K562 (cell line): ENCODE measurements around the gene TFEB. TPM values are rescaled to one million over a fixed set of nuclear protein-coding genes. Genes with fewer than 3 reads are reported as not detected.

Experiments
- ATF7 ChIP-seq: fragments of 450-650 bp; IDR thresholded peaks from 2 replicates; pipeline ENCODE4 v1.7.1; 2014; ENCODE audit warnings: mild to moderate bottlenecking, moderate library complexity
- DPF2 ChIP-seq: fragments of 450-650 bp; IDR thresholded peaks from 2 replicates; pipeline ENCODE4 v1.6.1; 2016
- ILK ChIP-seq: fragments of 450-650 bp; IDR thresholded peaks from 2 replicates; pipeline ENCODE4 v1.6.1; 2016; ENCODE audit warnings: missing genetic modification characterization, low read depth, mild to moderate bottlenecking, missing compliant biosample characterization, moderate library complexity, borderline replicate concordance
- MGA ChIP-seq: fragments of 450-650 bp; IDR thresholded peaks from 2 replicates; pipeline ENCODE4 v1.6.1; 2016; ENCODE audit warnings: mild to moderate bottlenecking, moderate library complexity
- polyA plus RNA-seq, 8 experiments: library from polyadenylated mRNA; depleted of rRNA in 4 of 8; stranded (reverse) in 5 of 8; unstranded in 3 of 8; fragments of >200 nt; fragmentation: Nextera tagmentation in 2 of 8; fragmentation: Illumina TruSeq in 1 of 8; extraction: Ambion mirVana in 2 of 8; extraction: Trizol in 1 of 8; gene quantifications; 2 replicates each; pipeline versions ENCODE4 v1.2.1 to v1.2.3, GENCODE V29; 2011 to 2014; ENCODE audit warnings: inconsistent platforms in 1 of 8, missing spikeins in 1 of 8
- total RNA-seq, 7 experiments: library from RNA; depleted of rRNA in 6 of 7; stranded (reverse); fragments of >200 nt in 6 of 7; fragmentation: Illumina TruSeq in 2 of 7; extraction: Trizol in 2 of 7; gene quantifications; 2 replicates each; pipeline versions ENCODE4 v1.2.1 to v1.2.3, GENCODE V29; 2011 to 2021; ENCODE audit warnings: low replicate concordance in 1 of 7
- TF ChIP-seq, protein P1 (sequence below), 2 experiments: fragments of 450-650 bp; formaldehyde crosslinking in 1 of 2; IDR thresholded peaks; 2 replicates each; pipeline versions ENCODE4 v1.4.0 to v1.6.1; 2014 to 2020; ENCODE audit warnings: mild to moderate bottlenecking in 2 of 2, borderline replicate concordance in 1 of 2, low read depth in 1 of 2

TFEB gene
- total and polyA plus RNA-seq, 9 of the 15 experiments (the other 6 are each of a cell fraction or from before 2014, with no cell fraction given) = 0.04 to 4.7 (median 2.0) TPM

DNA sequence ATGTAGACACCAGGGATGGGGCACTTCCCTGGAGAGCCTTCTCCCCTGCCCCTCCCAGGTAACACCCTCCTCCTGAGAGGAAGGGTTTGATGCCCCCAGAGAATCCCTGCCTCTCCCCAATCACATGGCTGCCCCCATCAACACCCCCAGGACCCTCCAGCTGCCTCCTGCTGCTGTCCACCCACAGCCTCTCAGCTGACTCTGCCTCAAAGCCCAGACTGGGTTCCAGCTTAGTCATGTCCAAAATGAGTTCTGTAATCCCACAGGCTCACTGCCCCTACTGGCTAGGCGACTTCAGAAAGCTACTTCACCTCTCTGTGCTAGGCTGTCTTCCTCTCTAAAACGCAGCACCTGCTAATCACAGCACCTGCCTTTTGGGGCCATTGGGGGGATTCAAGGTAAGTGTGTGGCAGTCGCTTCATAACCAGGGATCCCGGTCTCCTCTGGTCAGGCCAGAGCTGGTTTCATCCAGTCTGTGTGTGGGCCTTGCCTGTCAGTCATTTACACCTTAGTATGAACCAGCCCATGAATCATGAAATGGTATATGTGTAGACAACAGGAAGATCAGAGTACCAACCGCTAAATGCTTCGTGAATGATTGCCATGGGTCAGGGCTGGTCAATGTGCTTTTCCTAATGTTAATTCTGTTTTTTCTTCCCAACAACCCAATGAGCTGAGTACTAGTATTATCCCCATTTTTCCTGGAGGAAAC, 40.4 kb downstream of the TFEB start (continued):
- TF ChIP-seq, protein P1, sequence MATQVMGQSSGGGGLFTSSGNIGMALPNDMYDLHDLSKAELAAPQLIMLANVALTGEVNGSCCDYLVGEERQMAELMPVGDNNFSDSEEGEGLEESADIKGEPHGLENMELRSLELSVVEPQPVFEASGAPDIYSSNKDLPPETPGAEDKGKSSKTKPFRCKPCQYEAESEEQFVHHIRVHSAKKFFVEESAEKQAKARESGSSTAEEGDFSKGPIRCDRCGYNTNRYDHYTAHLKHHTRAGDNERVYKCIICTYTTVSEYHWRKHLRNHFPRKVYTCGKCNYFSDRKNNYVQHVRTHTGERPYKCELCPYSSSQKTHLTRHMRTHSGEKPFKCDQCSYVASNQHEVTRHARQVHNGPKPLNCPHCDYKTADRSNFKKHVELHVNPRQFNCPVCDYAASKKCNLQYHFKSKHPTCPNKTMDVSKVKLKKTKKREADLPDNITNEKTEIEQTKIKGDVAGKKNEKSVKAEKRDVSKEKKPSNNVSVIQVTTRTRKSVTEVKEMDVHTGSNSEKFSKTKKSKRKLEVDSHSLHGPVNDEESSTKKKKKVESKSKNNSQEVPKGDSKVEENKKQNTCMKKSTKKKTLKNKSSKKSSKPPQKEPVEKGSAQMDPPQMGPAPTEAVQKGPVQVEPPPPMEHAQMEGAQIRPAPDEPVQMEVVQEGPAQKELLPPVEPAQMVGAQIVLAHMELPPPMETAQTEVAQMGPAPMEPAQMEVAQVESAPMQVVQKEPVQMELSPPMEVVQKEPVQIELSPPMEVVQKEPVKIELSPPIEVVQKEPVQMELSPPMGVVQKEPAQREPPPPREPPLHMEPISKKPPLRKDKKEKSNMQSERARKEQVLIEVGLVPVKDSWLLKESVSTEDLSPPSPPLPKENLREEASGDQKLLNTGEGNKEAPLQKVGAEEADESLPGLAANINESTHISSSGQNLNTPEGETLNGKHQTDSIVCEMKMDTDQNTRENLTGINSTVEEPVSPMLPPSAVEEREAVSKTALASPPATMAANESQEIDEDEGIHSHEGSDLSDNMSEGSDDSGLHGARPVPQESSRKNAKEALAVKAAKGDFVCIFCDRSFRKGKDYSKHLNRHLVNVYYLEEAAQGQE (IDR thresholded peaks at IDR 0.05; ENCODE audit: borderline replicate concordance) = peak; percentile 65
- TF ChIP-seq, protein P1 (CRISPR knock-in tag; IDR thresholded peaks at IDR 0.05; ENCODE audit: low read depth) = no peak
- TF ChIP-seq MGA (no peak), ILK (tag) (no peak), ATF7 (no peak), DPF2 (no peak)
